Testis (tissue), 2 donors: ENCODE results near the gene AIDA.

ENCODE experiments used
- POLR2A ChIP-seq: fragments of 450-650 bp; IDR thresholded peaks from one replicate; pipeline ENCODE4 v1.6.1; 2017; ENCODE audit warnings: antibody characterized with exemption, mild to moderate bottlenecking, moderate library complexity
- TF ChIP-seq, protein P1 (sequence below), 3 experiments: fragments of 450-650 bp in 2 of 3; fragments of 200-600 bp in 1 of 3; sonication (generic) in 1 of 3; IDR thresholded peaks; one replicate each; pipeline ENCODE4 v1.5.1; 2016 to 2019; ENCODE audit warnings: antibody characterized with exemption in 3 of 3, mild to moderate bottlenecking in 2 of 3, moderate library complexity in 1 of 3

GRCh38 chr1:222629921-222630535 is 82.3 kb downstream of the AIDA start:
- no peak for TF ChIP-seq POLR2A
- TF ChIP-seq, protein P1, sequence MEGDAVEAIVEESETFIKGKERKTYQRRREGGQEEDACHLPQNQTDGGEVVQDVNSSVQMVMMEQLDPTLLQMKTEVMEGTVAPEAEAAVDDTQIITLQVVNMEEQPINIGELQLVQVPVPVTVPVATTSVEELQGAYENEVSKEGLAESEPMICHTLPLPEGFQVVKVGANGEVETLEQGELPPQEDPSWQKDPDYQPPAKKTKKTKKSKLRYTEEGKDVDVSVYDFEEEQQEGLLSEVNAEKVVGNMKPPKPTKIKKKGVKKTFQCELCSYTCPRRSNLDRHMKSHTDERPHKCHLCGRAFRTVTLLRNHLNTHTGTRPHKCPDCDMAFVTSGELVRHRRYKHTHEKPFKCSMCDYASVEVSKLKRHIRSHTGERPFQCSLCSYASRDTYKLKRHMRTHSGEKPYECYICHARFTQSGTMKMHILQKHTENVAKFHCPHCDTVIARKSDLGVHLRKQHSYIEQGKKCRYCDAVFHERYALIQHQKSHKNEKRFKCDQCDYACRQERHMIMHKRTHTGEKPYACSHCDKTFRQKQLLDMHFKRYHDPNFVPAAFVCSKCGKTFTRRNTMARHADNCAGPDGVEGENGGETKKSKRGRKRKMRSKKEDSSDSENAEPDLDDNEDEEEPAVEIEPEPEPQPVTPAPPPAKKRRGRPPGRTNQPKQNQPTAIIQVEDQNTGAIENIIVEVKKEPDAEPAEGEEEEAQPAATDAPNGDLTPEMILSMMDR (IDR thresholded peaks at IDR 0.05), result no peak
